HepG2 (cell line): ENCODE data around the gene BAIAP2L2. TPM values are rescaled to one million over a fixed set of nuclear protein-coding genes. Genes with fewer than 3 reads are reported as not detected.

ENCODE experiments used
- FOXA3 ChIP-seq: IDR thresholded peaks from 2 replicates; pipeline ENCODE4 v1.6.1; 2016; ENCODE audit warnings: missing genetic modification reagents, missing compliant biosample characterization
- GATAD1 ChIP-seq: IDR thresholded peaks from 2 replicates; pipeline ENCODE4 v1.6.1; 2016; ENCODE audit warnings: missing genetic modification reagents, missing compliant biosample characterization
- LCORL ChIP-seq, 2 experiments: fragments of 450-650 bp in 1 of 2; sonication (generic) in 1 of 2; formaldehyde crosslinking in 1 of 2; IDR thresholded peaks; 2 replicates each; pipeline versions ENCODE4 v1.5.0 to v1.6.1; 2017 to 2020; ENCODE audit warnings: antibody characterized with exemption in 1 of 2, missing genetic modification reagents in 1 of 2
- MEIS1 ChIP-seq: sonication (generic); formaldehyde crosslinking; IDR thresholded peaks from 2 replicates; pipeline ENCODE4 v1.9.0; 2021; ENCODE audit warnings: mild to moderate bottlenecking, missing genetic modification reagents, moderate library complexity, borderline replicate concordance
- MXI1 ChIP-seq: IDR thresholded peaks from 3 replicates; pipeline ENCODE4 v1.6.1; 2012; ENCODE audit warnings: low read depth, low read length, inconsistent platforms, borderline replicate concordance
- NFYB ChIP-seq: sonication (generic); formaldehyde crosslinking; IDR thresholded peaks from 2 replicates; pipeline ENCODE4 v1.4.0; 2020; ENCODE audit warnings: missing genetic modification reagents
- POLR2G ChIP-seq: fragments of 200-400 bp; formaldehyde crosslinking; IDR thresholded peaks from 2 replicates; pipeline ENCODE4 v1.6.1; 2018; ENCODE audit warnings: mild to moderate bottlenecking, low read depth, low read length, moderate library complexity
- RFX5 ChIP-seq: IDR thresholded peaks from 2 replicates; pipeline ENCODE4 v1.6.1; 2011; ENCODE audit warnings: low read depth, low read length, improper control_type of control experiment
- THAP11 ChIP-seq: IDR thresholded peaks from 2 replicates; pipeline ENCODE4 v1.6.1; 2016; ENCODE audit warnings: missing biosample characterization, missing genetic modification reagents
- ZNF225 ChIP-seq: sonication (generic); formaldehyde crosslinking; IDR thresholded peaks from 2 replicates; pipeline ENCODE4 v1.4.0; 2020; ENCODE audit warnings: mild to moderate bottlenecking, missing genetic modification reagents
- ZNF335 ChIP-seq: sonication (generic); formaldehyde crosslinking; IDR thresholded peaks from 2 replicates; pipeline ENCODE4 v1.4.0; 2020; ENCODE audit warnings: missing genetic modification reagents
- ZNF776 ChIP-seq: sonication (generic); formaldehyde crosslinking; IDR thresholded peaks from 2 replicates; pipeline ENCODE4 v1.4.0; 2020; ENCODE audit warnings: mild to moderate bottlenecking, missing genetic modification reagents
- polyA plus RNA-seq, 8 experiments: library from polyadenylated mRNA; depleted of rRNA in 3 of 8; stranded (reverse) in 7 of 8; unstranded in 1 of 8; fragments of >200 nt; fragmentation: Illumina TruSeq in 4 of 8; extraction: Trizol in 4 of 8; gene quantifications; 2 replicates each; pipeline versions ENCODE4 v1.2.1 to v1.2.3, GENCODE V29; 2011 to 2016; ENCODE audit warnings: low read depth in 4 of 8, missing spikeins in 1 of 8, mixed read lengths in 1 of 8; ENCODE audit not compliant: insufficient read depth in 1 of 8
- total RNA-seq, 5 experiments: library from RNA; depleted of rRNA; stranded (reverse); fragments of >200 nt; fragmentation: Illumina TruSeq; extraction: Trizol; gene quantifications; 2 replicates each; pipeline ENCODE4 v1.2.3, GENCODE V29; 2016; ENCODE audit warnings: low read depth in 1 of 5
- TF ChIP-seq, protein P1 (sequence below): sonication (generic); formaldehyde crosslinking; IDR thresholded peaks from 2 replicates; pipeline ENCODE4 v1.5.0; 2020; ENCODE audit warnings: missing genetic modification reagents
- TF ChIP-seq, protein P2 (sequence below): sonication (generic); formaldehyde crosslinking; IDR thresholded peaks from 2 replicates; pipeline ENCODE4 v1.5.1; 2020; ENCODE audit warnings: mild to moderate bottlenecking, moderate library complexity, missing genetic modification reagents
- TF ChIP-seq, protein P3 (sequence below): IDR thresholded peaks from 2 replicates; pipeline ENCODE4 v1.6.1; 2016; ENCODE audit warnings: mild to moderate bottlenecking
- TF ChIP-seq, protein P4 (sequence below): sonication (generic); formaldehyde crosslinking; IDR thresholded peaks from 2 replicates; pipeline ENCODE4 v1.9.0; 2021; ENCODE audit warnings: missing genetic modification reagents, mild to moderate bottlenecking, borderline replicate concordance
- TF ChIP-seq, protein P5 (sequence below): sonication (generic); formaldehyde crosslinking; IDR thresholded peaks from 2 replicates; pipeline ENCODE4 v1.5.0; 2020; ENCODE audit warnings: missing genetic modification reagents
- TF ChIP-seq, protein P6 (sequence below): sonication (generic); formaldehyde crosslinking; IDR thresholded peaks from 2 replicates; pipeline ENCODE4 v1.4.0; 2020; ENCODE audit warnings: missing genetic modification reagents, borderline replicate concordance

BAIAP2L2 gene
- total and polyA plus RNA-seq, 2 of the 13 experiments (the other 11 are each of a cell fraction or from before 2014, with no cell fraction given), result 4.4 to 7.5 TPM

DNA sequence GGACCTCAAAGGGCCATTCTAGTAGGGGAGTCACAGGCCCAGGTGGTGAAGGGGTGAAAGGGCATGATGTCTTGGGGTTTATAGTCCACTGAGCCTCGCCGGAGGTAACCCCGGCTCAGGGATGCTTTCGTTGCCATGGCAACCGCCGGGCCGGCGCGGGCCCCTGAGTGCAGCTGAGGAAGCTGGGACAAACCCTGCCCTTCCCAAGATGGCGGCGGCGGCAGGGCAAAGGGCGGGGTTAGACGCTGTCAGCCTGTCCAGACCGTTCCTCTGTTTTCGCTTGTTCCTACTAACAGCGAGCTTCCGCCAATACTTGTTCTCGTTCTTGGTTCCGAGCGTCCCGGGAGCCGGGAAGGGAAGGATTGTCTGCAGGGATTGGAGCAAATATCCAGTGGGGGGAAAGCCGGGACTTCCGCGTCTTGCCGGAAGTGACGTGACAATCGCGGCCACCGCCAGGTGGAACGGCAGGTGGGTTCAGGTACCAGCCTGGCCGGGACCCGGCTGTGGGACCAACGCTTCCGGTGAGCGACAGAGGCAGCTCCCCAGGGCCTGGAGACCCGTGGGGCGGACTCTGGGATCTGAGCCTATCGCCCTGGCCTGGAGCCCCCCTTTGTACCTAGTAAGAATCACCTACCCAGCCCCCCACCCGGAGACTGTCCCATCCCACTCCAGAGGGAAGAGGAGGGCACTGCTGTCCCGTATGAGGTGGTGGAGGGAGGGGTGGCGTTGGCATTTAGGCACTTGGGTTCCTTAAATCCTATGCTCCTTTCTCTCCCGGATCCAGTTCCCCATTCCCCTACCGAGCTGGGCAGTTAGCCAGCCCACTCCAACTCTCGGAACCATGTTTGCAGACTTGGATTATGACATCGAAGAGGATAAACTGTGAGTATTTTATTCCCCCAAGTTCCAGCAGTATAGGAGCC, 53.3 kb downstream of the BAIAP2L2 start, which contains the start of gene PICK1 (continued):
- TF ChIP-seq, protein P1, sequence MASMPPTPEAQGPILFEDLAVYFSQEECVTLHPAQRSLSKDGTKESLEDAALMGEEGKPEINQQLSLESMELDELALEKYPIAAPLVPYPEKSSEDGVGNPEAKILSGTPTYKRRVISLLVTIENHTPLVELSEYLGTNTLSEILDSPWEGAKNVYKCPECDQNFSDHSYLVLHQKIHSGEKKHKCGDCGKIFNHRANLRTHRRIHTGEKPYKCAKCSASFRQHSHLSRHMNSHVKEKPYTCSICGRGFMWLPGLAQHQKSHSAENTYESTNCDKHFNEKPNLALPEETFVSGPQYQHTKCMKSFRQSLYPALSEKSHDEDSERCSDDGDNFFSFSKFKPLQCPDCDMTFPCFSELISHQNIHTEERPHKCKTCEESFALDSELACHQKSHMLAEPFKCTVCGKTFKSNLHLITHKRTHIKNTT (CRISPR knock-in tag), result no peak
- TF ChIP-seq ZNF225 (CRISPR knock-in tag) (peak; percentile 77; the same call in 1 of the 2 replicates), RFX5 (peak; percentile 81; the same call in 1 of the 2 replicates), MEIS1 (0 out of 2 replicates have a peak, but pooled peaks have one; percentile 44), POLR2G (peak; percentile 81), THAP11 (peak; percentile 81), ZNF335 (0 out of 2 replicates have a peak, but pooled peaks have one; percentile 42), ZNF776 (peak; percentile 62; the same call in 1 of the 2 replicates), MXI1 (peak; percentile 73; the same call in 1 of the 3 replicates), LCORL (IDR thresholded peaks at IDR 0.05) (no peak), LCORL (CRISPR knock-in tag; IDR thresholded peaks at IDR 0.05) (peak; percentile 73), FOXA3 (peak; percentile 27; the same call in 1 of the 2 replicates), NFYB (peak; percentile 94), GATAD1 (CRISPR knock-in tag) (peak; percentile 87)
- TF ChIP-seq, protein P2, sequence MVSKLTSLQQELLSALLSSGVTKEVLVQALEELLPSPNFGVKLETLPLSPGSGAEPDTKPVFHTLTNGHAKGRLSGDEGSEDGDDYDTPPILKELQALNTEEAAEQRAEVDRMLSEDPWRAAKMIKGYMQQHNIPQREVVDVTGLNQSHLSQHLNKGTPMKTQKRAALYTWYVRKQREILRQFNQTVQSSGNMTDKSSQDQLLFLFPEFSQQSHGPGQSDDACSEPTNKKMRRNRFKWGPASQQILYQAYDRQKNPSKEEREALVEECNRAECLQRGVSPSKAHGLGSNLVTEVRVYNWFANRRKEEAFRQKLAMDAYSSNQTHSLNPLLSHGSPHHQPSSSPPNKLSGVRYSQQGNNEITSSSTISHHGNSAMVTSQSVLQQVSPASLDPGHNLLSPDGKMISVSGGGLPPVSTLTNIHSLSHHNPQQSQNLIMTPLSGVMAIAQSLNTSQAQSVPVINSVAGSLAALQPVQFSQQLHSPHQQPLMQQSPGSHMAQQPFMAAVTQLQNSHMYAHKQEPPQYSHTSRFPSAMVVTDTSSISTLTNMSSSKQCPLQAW (CRISPR knock-in tag), result no peak
- TF ChIP-seq, protein P3, sequence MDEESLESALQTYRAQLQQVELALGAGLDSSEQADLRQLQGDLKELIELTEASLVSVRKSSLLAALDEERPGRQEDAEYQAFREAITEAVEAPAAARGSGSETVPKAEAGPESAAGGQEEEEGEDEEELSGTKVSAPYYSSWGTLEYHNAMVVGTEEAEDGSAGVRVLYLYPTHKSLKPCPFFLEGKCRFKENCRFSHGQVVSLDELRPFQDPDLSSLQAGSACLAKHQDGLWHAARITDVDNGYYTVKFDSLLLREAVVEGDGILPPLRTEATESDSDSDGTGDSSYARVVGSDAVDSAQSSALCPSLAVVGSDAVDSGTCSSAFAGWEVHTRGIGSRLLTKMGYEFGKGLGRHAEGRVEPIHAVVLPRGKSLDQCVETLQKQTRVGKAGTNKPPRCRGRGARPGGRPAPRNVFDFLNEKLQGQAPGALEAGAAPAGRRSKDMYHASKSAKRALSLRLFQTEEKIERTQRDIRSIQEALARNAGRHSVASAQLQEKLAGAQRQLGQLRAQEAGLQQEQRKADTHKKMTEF (CRISPR knock-in tag), result peak; percentile 50; the same call in 1 of the 2 replicates
- TF ChIP-seq, protein P4, sequence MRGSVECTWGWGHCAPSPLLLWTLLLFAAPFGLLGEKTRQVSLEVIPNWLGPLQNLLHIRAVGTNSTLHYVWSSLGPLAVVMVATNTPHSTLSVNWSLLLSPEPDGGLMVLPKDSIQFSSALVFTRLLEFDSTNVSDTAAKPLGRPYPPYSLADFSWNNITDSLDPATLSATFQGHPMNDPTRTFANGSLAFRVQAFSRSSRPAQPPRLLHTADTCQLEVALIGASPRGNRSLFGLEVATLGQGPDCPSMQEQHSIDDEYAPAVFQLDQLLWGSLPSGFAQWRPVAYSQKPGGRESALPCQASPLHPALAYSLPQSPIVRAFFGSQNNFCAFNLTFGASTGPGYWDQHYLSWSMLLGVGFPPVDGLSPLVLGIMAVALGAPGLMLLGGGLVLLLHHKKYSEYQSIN (CRISPR knock-in tag), result no peak
- TF ChIP-seq, protein P5, sequence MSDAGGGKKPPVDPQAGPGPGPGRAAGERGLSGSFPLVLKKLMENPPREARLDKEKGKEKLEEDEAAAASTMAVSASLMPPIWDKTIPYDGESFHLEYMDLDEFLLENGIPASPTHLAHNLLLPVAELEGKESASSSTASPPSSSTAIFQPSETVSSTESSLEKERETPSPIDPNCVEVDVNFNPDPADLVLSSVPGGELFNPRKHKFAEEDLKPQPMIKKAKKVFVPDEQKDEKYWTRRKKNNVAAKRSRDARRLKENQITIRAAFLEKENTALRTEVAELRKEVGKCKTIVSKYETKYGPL (CRISPR knock-in tag), result no peak
- TF ChIP-seq, protein P6, sequence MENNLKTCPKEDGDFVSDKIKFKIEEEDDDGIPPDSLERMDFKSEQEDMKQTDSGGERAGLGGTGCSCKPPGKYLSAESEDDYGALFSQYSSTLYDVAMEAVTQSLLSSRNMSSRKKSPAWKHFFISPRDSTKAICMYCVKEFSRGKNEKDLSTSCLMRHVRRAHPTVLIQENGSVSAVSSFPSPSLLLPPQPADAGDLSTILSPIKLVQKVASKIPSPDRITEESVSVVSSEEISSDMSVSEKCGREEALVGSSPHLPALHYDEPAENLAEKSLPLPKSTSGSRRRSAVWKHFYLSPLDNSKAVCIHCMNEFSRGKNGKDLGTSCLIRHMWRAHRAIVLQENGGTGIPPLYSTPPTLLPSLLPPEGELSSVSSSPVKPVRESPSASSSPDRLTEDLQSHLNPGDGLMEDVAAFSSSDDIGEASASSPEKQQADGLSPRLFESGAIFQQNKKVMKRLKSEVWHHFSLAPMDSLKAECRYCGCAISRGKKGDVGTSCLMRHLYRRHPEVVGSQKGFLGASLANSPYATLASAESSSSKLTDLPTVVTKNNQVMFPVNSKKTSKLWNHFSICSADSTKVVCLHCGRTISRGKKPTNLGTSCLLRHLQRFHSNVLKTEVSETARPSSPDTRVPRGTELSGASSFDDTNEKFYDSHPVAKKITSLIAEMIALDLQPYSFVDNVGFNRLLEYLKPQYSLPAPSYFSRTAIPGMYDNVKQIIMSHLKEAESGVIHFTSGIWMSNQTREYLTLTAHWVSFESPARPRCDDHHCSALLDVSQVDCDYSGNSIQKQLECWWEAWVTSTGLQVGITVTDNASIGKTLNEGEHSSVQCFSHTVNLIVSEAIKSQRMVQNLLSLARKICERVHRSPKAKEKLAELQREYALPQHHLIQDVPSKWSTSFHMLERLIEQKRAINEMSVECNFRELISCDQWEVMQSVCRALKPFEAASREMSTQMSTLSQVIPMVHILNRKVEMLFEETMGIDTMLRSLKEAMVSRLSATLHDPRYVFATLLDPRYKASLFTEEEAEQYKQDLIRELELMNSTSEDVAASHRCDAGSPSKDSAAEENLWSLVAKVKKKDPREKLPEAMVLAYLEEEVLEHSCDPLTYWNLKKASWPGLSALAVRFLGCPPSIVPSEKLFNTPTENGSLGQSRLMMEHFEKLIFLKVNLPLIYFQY (CRISPR knock-in tag), result peak; percentile 82
